Fibroblast of lung (primary cell): ENCODE measurements around the gene FAM114A1. TPM values are rescaled to one million over a fixed set of nuclear protein-coding genes. Genes with fewer than 3 reads are reported as not detected.

ENCODE experiments used
- DNase-seq, 2 donors: peaks; one replicate each; pipeline versions ENCODE4 v3.0.0 to v3.0.0-alpha.2; 2010; ENCODE audit warnings: low read depth in 2 of 2
- H2AFZ ChIP-seq: 2 replicates; pipeline ENCODE4 v1.5.1; 2012; ENCODE audit warnings: low read length, control low read depth, inconsistent platforms
- H3K27ac ChIP-seq: 2 replicates; pipeline ENCODE4 v1.5.1; 2011; ENCODE audit warnings: low read length, control low read depth; ENCODE audit not compliant: insufficient read depth
- H3K27me3 ChIP-seq: 2 replicates; pipeline ENCODE4 v1.5.1; 2011; ENCODE audit warnings: mild to moderate bottlenecking, low read length; ENCODE audit not compliant: control insufficient read depth, insufficient read depth
- H3K36me3 ChIP-seq: 2 replicates; pipeline ENCODE4 v1.5.1; 2011; ENCODE audit warnings: low read length; ENCODE audit not compliant: control insufficient read depth, insufficient read depth
- H3K4me1 ChIP-seq: 2 replicates; pipeline ENCODE4 v1.5.1; 2011; ENCODE audit warnings: low read length; ENCODE audit not compliant: control insufficient read depth, insufficient read depth; ENCODE audit errors: extremely low read depth
- H3K4me2 ChIP-seq: 2 replicates; pipeline ENCODE4 v1.5.1; 2011; ENCODE audit warnings: low read length, control low read depth; ENCODE audit not compliant: insufficient read depth; ENCODE audit errors: extremely low read depth
- H3K4me3 ChIP-seq, 4 experiments: fragments of 200-600 bp in 1 of 4; sonication (generic) in 1 of 4; replicated peaks in 1 of 4; 2 replicates each; pipeline ENCODE4 v1.5.1; 2011 to 2016; ENCODE audit warnings: low read length in 4 of 4, low read depth in 3 of 4, mild to moderate bottlenecking in 3 of 4, control low read depth in 2 of 4, inconsistent platforms in 1 of 4, mixed read lengths in 1 of 4; ENCODE audit not compliant: insufficient read depth in 1 of 4; ENCODE audit errors: control extremely low read depth in 1 of 4
- H3K79me2 ChIP-seq: 2 replicates; pipeline ENCODE4 v1.5.1; 2012; ENCODE audit warnings: mild to moderate bottlenecking, low read length, inconsistent platforms; ENCODE audit not compliant: control insufficient read depth, insufficient read depth
- H3K9ac ChIP-seq: 2 replicates; pipeline ENCODE4 v1.5.1; 2011; ENCODE audit warnings: mild to moderate bottlenecking, low read length, control low read depth; ENCODE audit not compliant: insufficient read depth
- H3K9me3 ChIP-seq: 2 replicates; pipeline ENCODE4 v1.5.1; 2012; ENCODE audit warnings: low read depth, low read length; ENCODE audit not compliant: control insufficient read depth, insufficient read depth
- H4K20me1 ChIP-seq: 2 replicates; pipeline ENCODE4 v1.5.1; 2011; ENCODE audit warnings: low read length; ENCODE audit not compliant: control insufficient read depth, insufficient read depth; ENCODE audit errors: extremely low read depth
- CTCF ChIP-seq, 2 donors: IDR thresholded peaks in 1 of 2; conservative IDR thresholded peaks in 1 of 2; 1 replicate in 1 of 2; 2 replicates in 1 of 2; pipeline ENCODE4 v1.5.1; 2011 to 2012; ENCODE audit warnings: low read length in 2 of 2, control low read depth in 1 of 2, inconsistent platforms in 1 of 2, low read depth in 1 of 2, mild to moderate bottlenecking in 1 of 2
- EZH2 ChIP-seq: IDR thresholded peaks from 2 replicates; pipeline ENCODE4 v1.5.1; 2012; ENCODE audit warnings: low read length, control low read depth, mild to moderate bottlenecking; ENCODE audit errors: missing control alignments
- polyA plus RNA-seq, 2 donors: library from polyadenylated mRNA; depleted of rRNA in 1 of 2; stranded (reverse) in 1 of 2; unstranded in 1 of 2; fragments of >200 nt; gene quantifications; 2 replicates each; pipeline ENCODE4 v1.2.1, GENCODE V29; 2011 to 2012; ENCODE audit warnings: missing spikeins in 1 of 2
- total RNA-seq: library from RNA; depleted of rRNA; stranded (reverse); fragments of >200 nt; gene quantifications from 2 replicates; pipeline ENCODE4 v1.2.1, GENCODE V29; 2014

The FAM114A1 gene
- total and polyA plus RNA-seq, 2 donors (not counting 1 experiment from before 2014, with no cell fraction given): 296 to 402 TPM

DNA sequence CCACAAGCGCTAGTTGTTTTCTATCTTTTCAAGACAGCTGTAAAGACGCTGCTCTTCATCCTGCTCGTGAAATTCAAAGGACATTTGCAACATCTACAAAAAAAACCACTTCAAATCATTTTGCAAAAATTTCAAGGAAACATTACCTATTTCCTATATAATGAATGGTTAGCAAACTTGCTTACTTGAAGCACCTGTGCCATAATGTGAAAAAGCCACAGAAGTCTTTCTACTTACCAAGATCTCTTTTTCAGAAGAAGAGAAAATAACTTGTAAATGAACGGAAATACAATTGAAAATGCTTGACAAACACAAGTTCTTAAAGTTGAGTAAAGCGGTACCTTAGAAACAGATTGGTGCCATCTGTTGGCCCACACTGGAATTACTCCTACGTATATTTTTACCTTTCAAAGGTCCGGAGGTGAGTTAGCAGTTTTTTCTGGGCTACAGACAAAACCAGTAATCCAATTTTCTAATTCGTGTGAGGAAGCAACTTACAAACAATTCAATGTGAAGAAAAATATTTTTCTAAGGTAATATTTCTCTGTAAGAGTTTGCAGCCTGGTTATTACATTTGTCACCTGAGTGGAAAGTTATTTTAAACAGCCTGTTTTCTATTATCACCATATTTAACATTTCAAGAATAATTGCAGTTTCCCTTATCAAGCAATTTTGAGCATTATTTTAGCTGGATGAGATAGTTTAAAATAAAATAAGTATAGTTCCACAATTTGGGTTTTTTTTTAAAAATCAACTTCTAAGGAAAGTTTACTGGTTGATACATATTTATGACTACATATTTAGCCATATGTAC, 10.9 kb upstream of the FAM114A1 start, which contains the start of gene TLR6:
TLR6 (minus strand) TSS at position 294 of the 814 bp plus-strand sequence. CDS start 27,344 bp downstream, outside the sequence.
- H3K4me1 ChIP-seq: peaks cover 11% of the 10 kb centered on the region
- TF ChIP-seq CTCF (conservative IDR thresholded peaks at IDR 0.05 in 1 of 2, IDR thresholded peaks at IDR 0.05 in 1 of 2; ENCODE audit: low read depth in 1 of 2, low read length in 2 of 2) (peak; percentile 62 to 72), EZH2 (no peak)
- peak within 1 kb of the TSS; percentile 73 for H3K4me2 ChIP-seq
- peak within 1 kb of the TSS; percentile 35 for H2AFZ ChIP-seq
- no peaks in the 10 kb centered on the region for H3K9me3 ChIP-seq
- no peaks in the 10 kb centered on the region for H3K36me3 ChIP-seq
- H3K27ac ChIP-seq: peak within 1 kb of the TSS; percentile 66
- peak; percentile 48 to 66 for DNase-seq
- no peaks in the 10 kb centered on the region for H4K20me1 ChIP-seq
- H3K79me2 ChIP-seq: no peaks in the 10 kb centered on the region
- peak within 1 kb of the TSS; percentile 1 to 50 (median 24) for H3K4me3 ChIP-seq
- H3K27me3 ChIP-seq: no peaks in the 10 kb centered on the region
- no peak within 1 kb of the TSS for H3K9ac ChIP-seq

- peak overlapping the region; percentile 66 for H3K27ac ChIP-seq
- peak; percentile 87 to 93 for DNase-seq
- H3K4me1 ChIP-seq: peaks cover 11% of the 10 kb centered on the region
- H3K4me2 ChIP-seq: peak overlapping the region; percentile 73
- no peaks in the 10 kb centered on the region for H3K9me3 ChIP-seq
- H2AFZ ChIP-seq: peak overlapping the region; percentile 35
- H3K79me2 ChIP-seq: no peaks in the 10 kb centered on the region
- H3K36me3 ChIP-seq: no peaks in the 10 kb centered on the region
- H3K9ac ChIP-seq: no peak overlapping the region
- H3K4me3 ChIP-seq: peak overlapping the region in 3 of 4 experiments; percentile 1 to 50 (median 20)
- no peaks in the 10 kb centered on the region for H4K20me1 ChIP-seq
- H3K27me3 ChIP-seq: no peaks in the 10 kb centered on the region
- no peak for TF ChIP-seq EZH2
- TF ChIP-seq CTCF (conservative IDR thresholded peaks at IDR 0.05 in 1 of 2, IDR thresholded peaks at IDR 0.05 in 1 of 2; ENCODE audit: low read depth in 1 of 2, low read length in 2 of 2): no peak
Observed at GRCh38 chr4:38857354-38858096, 10.1 kb upstream of the FAM114A1 start.

- Histone ChIP-seq H2AFZ (peak overlapping the region; percentile 35), H3K9ac (no peak overlapping the region), H3K4me1 (peaks cover 11% of the 10 kb centered on the region), H4K20me1 (no peaks in the 10 kb centered on the region), H3K4me2 (peak overlapping the region; percentile 73), H3K36me3 (no peaks in the 10 kb centered on the region), H3K9me3 (no peaks in the 10 kb centered on the region), H3K79me2 (no peaks in the 10 kb centered on the region), H3K4me3 (no peak overlapping the region), H3K27ac (peak overlapping the region; percentile 66), H3K27me3 (no peaks in the 10 kb centered on the region)
- DNase-seq: no peak
- TF ChIP-seq CTCF (conservative IDR thresholded peaks at IDR 0.05 in 1 of 2, IDR thresholded peaks at IDR 0.05 in 1 of 2; ENCODE audit: low read depth in 1 of 2, low read length in 2 of 2): no peak
Observed at GRCh38 chr4:38858097-38858420, 9.5 kb upstream of the FAM114A1 start.
